Tibial nerve (tissue), 3 donors: Measurements from ENCODE around the gene CEP43.

Experiments used
- CTCF ChIP-seq, 5 experiments: fragments of 200-600 bp in 3 of 5; fragments of 450-650 bp in 2 of 5; sonication (generic) in 3 of 5; IDR thresholded peaks; one replicate each; pipeline ENCODE4 v1.5.1; 2016 to 2019; ENCODE audit warnings: antibody characterized with exemption in 5 of 5, mild to moderate bottlenecking in 3 of 5, moderate library complexity in 2 of 5
- POLR2A ChIP-seq, 2 donors: fragments of 450-650 bp; IDR thresholded peaks; one replicate each; pipeline ENCODE4 v1.6.1; 2017; ENCODE audit warnings: antibody characterized with exemption in 2 of 2, mild to moderate bottlenecking in 2 of 2, moderate library complexity in 2 of 2

GRCh38 chr6:166957087-166957804 lies 42.0 kb upstream of the CEP43 start:
- TF ChIP-seq CTCF (IDR thresholded peaks at IDR 0.05) (no peak), POLR2A (IDR thresholded peaks at IDR 0.05) (no peak)
